ENCODE results near the gene AADACL3.
"Not testable (repeated sequence)": the region's sequence is repeated elsewhere in the genome, so short reads cannot be mapped to it uniquely, and the experiment has no call there.

Gene AADACL3

DNA sequence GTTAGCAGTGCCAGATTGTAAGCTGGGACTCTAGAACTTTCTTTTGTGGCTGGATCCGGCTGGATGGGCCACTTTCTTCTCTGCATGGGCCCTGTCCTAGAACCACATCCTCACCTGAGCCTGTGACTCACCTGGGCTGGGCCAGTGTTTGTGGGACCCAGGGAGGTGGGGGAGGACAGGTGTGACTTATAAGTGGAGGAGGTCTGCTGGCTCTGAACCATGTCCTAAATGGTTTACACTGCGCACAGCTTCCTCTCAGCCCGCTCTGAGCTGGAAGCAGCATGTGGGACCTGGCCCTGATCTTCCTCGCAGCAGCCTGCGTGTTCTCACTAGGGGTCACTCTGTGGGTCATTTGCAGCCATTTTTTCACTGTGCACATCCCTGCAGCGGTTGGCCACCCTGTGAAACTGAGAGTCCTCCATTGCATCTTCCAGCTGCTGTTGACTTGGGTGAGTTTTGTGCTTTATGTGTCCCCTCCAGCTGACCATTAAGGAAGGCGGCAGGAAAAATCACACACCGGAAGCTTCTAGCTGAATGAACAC lies at the start of gene AADACL3:
Gene AADACL3 (plus strand): TSS at position 215 of the 542 bp plus-strand sequence. CDS start 67 bp downstream, at position 282.
- Histone ChIP-seq H3K4me3 (ENCODE audit: low read length) (no peak within 1 kb of the TSS), H3K9me3 (ENCODE audit: low read length) (no peaks in the 10 kb centered on the region), H3K36me3 (ENCODE audit: insufficient read depth, low read length) (no peaks in the 10 kb centered on the region), H3K4me1 (ENCODE audit: insufficient read depth, low read length) (no peaks in the 10 kb centered on the region), H2AFZ (ENCODE audit: low read depth, low read length) (no peak within 1 kb of the TSS), H3K27me3 (ENCODE audit: insufficient read depth, low read length) (peaks cover 10% of the 10 kb centered on the region)

DNA sequence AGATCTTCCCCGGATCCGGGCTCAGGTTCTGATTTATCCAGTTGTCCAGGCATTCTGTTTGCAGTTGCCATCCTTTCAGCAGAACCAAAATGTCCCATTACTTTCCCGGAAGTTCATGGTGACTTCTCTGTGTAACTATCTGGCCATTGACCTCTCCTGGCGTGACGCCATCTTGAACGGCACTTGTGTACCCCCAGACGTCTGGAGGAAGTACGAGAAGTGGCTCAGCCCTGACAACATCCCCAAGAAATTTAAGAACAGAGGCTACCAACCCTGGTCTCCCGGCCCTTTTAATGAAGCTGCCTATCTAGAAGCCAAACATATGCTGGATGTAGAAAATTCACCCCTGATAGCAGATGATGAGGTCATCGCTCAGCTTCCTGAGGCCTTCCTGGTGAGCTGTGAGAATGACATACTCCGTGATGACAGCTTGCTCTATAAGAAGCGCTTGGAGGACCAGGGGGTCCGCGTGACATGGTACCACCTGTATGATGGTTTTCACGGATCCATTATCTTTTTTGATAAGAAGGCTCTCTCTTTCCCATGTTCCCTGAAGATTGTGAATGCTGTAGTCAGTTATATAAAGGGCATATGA lies 49.7 kb upstream of the AADACL3 start:
- Histone ChIP-seq H3K36me3 (ENCODE audit: insufficient read depth, low read length) (no peaks in the 10 kb centered on the region), H3K27me3 (ENCODE audit: insufficient read depth, low read length) (no peaks in the 10 kb centered on the region), H3K9me3 (ENCODE audit: low read length) (no peaks in the 10 kb centered on the region), H3K4me3 (ENCODE audit: low read length) (no peak overlapping the region), H2AFZ (ENCODE audit: low read depth, low read length) (no peak overlapping the region), H3K4me1 (ENCODE audit: insufficient read depth, low read length) (peaks cover 5% of the 10 kb centered on the region)

DNA sequence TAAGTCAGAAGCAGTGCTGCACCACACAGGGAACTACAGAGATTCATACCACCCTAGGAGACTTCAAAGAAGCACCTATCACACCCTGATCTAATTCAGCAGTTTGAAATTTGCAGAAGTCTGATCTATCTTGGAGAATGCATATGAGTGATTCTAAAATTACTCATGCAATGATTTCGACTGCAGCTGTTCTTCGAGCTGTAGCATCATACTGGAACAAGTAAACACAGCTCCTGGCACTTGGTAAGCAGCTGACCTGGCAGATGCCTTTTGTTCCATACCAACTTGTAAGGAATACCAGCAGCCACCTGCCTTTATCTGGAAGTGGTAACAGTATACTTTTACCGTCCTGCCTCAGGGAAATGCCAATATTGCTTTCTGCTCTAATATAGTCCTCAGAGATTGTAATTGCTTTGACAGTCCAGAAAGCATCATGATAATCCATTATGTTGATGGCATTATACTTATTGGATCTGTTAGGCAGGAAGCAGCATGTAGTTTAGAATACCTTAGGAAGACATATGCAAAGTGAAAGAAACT lies 46.3 kb upstream of the AADACL3 start:
- Histone ChIP-seq H3K27me3 (ENCODE audit: insufficient read depth, low read length) (no peaks in the 10 kb centered on the region), H3K36me3 (ENCODE audit: insufficient read depth, low read length) (no peaks in the 10 kb centered on the region), H3K4me3 (ENCODE audit: low read length) (no peak overlapping the region), H3K9me3 (ENCODE audit: low read length) (no peaks in the 10 kb centered on the region), H2AFZ (ENCODE audit: low read depth, low read length) (no peak overlapping the region), H3K4me1 (ENCODE audit: insufficient read depth, low read length) (peaks cover 5% of the 10 kb centered on the region)

- Histone ChIP-seq H3K4me3 (ENCODE audit: low read length) (no peak overlapping the region), H3K36me3 (ENCODE audit: insufficient read depth, low read length) (no peaks in the 10 kb centered on the region), H3K27me3 (ENCODE audit: insufficient read depth, low read length) (peaks cover 5% of the 10 kb centered on the region), H3K9me3 (ENCODE audit: low read length) (no peaks in the 10 kb centered on the region), H3K4me1 (ENCODE audit: insufficient read depth, low read length) (no peaks in the 10 kb centered on the region), H2AFZ (ENCODE audit: low read depth, low read length) (no peak overlapping the region)
Measured at GRCh38 chr1:12674358-12674757, 41.6 kb upstream of the AADACL3 start.

GRCh38 chr1:12676122-12676521 lies 39.8 kb upstream of the AADACL3 start:
- not testable (repeated sequence) for H2AFZ ChIP-seq (ENCODE audit: low read depth, low read length); H3K27me3 ChIP-seq (ENCODE audit: insufficient read depth, low read length); H3K36me3 ChIP-seq (ENCODE audit: insufficient read depth, low read length); H3K4me1 ChIP-seq (ENCODE audit: insufficient read depth, low read length); H3K9me3 ChIP-seq (ENCODE audit: low read length); H3K4me3 ChIP-seq (ENCODE audit: low read length)

- Histone ChIP-seq H3K36me3 (ENCODE audit: insufficient read depth, low read length) (no peaks in the 10 kb centered on the region), H3K4me3 (ENCODE audit: low read length) (no peak overlapping the region), H2AFZ (ENCODE audit: low read depth, low read length) (no peak overlapping the region), H3K9me3 (ENCODE audit: low read length) (no peaks in the 10 kb centered on the region), H3K4me1 (ENCODE audit: insufficient read depth, low read length) (no peaks in the 10 kb centered on the region), H3K27me3 (ENCODE audit: insufficient read depth, low read length) (peaks cover 5% of the 10 kb centered on the region)
Measured at GRCh38 chr1:12677565-12677964, 38.3 kb upstream of the AADACL3 start.

DNA sequence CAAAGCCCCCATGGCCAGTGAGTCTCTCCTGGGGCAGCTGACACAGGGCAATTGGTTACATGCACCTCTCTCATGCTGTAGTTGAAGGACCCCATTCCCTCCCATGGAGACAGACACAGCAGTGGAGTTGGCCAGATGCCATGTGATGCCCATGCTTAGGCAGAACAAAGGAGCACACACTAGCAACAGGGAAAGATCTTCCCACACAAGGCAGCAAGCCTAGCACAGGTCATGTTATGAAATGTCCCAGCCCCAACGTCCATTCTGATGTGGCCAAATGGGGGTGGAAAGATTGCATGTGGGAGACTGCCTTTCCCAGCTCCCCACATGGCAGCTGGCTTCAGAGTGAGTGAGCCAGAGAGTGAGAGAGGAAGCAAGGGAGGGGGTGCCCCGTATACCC lies 37.6 kb upstream of the AADACL3 start:
- Histone ChIP-seq H3K9me3 (ENCODE audit: low read length) (no peaks in the 10 kb centered on the region), H3K27me3 (ENCODE audit: insufficient read depth, low read length) (peaks cover 5% of the 10 kb centered on the region), H3K4me3 (ENCODE audit: low read length) (no peak overlapping the region), H2AFZ (ENCODE audit: low read depth, low read length) (no peak overlapping the region), H3K4me1 (ENCODE audit: insufficient read depth, low read length) (no peaks in the 10 kb centered on the region), H3K36me3 (ENCODE audit: insufficient read depth, low read length) (no peaks in the 10 kb centered on the region)

- no peaks in the 10 kb centered on the region for H3K36me3 ChIP-seq (ENCODE audit: insufficient read depth, low read length)
- H3K4me1 ChIP-seq (ENCODE audit: insufficient read depth, low read length), result no peaks in the 10 kb centered on the region
- no peak overlapping the region for H3K4me3 ChIP-seq (ENCODE audit: low read length)
- H3K9me3 ChIP-seq (ENCODE audit: low read length), result no peaks in the 10 kb centered on the region
- H3K27me3 ChIP-seq (ENCODE audit: insufficient read depth, low read length), result peaks cover 5% of the 10 kb centered on the region
- H2AFZ ChIP-seq (ENCODE audit: low read depth, low read length), result no peak overlapping the region
Measured at GRCh38 chr1:12678820-12679219, 37.1 kb upstream of the AADACL3 start.

DNA sequence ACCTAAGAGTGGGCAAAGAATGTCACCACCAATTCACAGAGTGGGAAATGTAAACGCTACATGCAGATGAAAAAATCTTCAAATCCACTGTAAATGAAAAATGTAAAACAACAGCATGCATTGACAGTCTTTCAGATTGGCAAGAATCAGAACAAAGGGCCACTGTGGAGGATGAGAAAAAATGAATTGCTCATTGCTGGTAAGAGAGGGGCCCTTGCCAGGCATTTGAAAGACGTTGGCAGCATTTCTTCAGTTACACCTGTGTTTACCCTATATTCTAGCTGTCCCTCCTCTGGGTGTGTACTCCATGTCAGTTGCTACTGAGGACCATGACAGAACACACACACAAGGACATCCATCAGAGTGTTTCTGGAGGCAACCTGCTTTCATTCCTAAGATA lies 25.8 kb upstream of the AADACL3 start:
- Histone ChIP-seq H3K4me1 (ENCODE audit: insufficient read depth, low read length) (no peaks in the 10 kb centered on the region), H3K27me3 (ENCODE audit: insufficient read depth, low read length) (no peaks in the 10 kb centered on the region), H2AFZ (ENCODE audit: low read depth, low read length) (no peak overlapping the region), H3K9me3 (ENCODE audit: low read length) (no peaks in the 10 kb centered on the region), H3K36me3 (ENCODE audit: insufficient read depth, low read length) (no peaks in the 10 kb centered on the region), H3K4me3 (ENCODE audit: low read length) (no peak overlapping the region)

DNA sequence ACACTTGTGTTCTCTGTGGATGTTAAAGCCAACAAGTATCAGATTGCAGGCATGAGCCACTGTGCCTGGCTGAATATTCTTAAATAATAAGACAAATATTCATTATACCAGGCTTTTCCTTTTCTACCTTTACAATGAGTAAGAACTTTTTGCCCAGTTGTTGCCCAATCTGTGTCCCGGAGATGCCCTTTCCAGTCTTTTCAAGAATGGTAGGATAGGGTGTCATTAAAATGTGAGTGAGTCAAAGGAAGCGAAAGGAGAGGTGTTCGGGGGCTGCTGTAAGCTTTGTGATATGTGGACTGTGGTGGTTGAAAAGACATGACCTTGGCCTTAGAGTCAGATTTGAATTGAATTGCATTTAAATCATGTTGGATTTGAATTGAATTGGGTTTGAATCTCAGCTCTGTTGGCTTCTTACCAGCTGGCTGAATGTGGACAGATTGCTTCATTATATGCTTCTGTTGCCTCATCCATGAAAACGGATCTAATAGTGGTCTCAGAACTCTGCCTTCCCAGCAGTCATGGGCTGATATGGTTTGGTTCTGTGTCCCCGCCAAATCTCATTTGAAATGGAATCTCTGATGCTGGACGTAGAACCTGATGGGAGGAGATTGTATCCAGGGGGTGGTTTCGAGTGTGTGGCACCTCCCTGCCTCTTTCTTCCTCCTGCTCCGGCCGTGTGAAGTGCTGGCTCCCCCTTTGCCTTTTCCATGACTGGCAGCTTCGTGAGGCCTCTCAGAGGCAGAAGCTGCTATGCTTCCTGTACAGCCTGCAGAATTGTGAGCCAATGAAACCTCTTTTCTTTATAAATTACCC lies 22.7 kb upstream of the AADACL3 start:
- H3K4me1 ChIP-seq (ENCODE audit: insufficient read depth, low read length), result no peaks in the 10 kb centered on the region
- no peaks in the 10 kb centered on the region for H3K36me3 ChIP-seq (ENCODE audit: insufficient read depth, low read length)
- H3K27me3 ChIP-seq (ENCODE audit: insufficient read depth, low read length), result peaks cover 2% of the 10 kb centered on the region
- H3K4me3 ChIP-seq (ENCODE audit: low read length), result no peak overlapping the region
- no peak overlapping the region for H2AFZ ChIP-seq (ENCODE audit: low read depth, low read length)
- no peaks in the 10 kb centered on the region for H3K9me3 ChIP-seq (ENCODE audit: low read length)

- no peaks in the 10 kb centered on the region for H3K9me3 ChIP-seq (ENCODE audit: low read length)
- H3K36me3 ChIP-seq (ENCODE audit: insufficient read depth, low read length), result no peaks in the 10 kb centered on the region
- H3K27me3 ChIP-seq (ENCODE audit: insufficient read depth, low read length), result peaks cover 2% of the 10 kb centered on the region
- H2AFZ ChIP-seq (ENCODE audit: low read depth, low read length), result no peak overlapping the region
- H3K4me1 ChIP-seq (ENCODE audit: insufficient read depth, low read length), result no peaks in the 10 kb centered on the region
- no peak overlapping the region for H3K4me3 ChIP-seq (ENCODE audit: low read length)
Measured at GRCh38 chr1:12696658-12697057, 19.3 kb upstream of the AADACL3 start.

DNA sequence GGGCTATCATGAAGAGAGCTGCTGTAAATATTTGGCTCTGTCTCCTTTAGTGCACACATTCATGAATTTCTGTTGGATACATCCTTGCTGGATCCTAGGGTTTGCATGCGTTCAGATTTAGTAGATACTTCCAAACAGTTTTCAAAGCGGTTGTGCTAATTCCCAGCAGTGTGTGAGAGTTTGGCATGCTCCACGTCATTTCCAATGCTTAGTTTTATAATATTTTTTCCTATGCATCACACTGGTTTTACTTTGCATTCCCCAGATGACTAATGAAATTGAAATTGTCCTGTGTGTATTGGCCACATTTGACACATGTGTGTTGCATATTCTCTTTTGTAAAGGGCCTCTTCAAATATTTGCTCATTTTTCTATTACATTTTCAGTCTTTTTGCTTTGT lies 18.5 kb upstream of the AADACL3 start:
- Histone ChIP-seq H2AFZ (ENCODE audit: low read depth, low read length) (no peak overlapping the region), H3K9me3 (ENCODE audit: low read length) (no peaks in the 10 kb centered on the region), H3K4me3 (ENCODE audit: low read length) (no peak overlapping the region), H3K36me3 (ENCODE audit: insufficient read depth, low read length) (no peaks in the 10 kb centered on the region), H3K27me3 (ENCODE audit: insufficient read depth, low read length) (peaks cover 2% of the 10 kb centered on the region), H3K4me1 (ENCODE audit: insufficient read depth, low read length) (no peaks in the 10 kb centered on the region)

DNA sequence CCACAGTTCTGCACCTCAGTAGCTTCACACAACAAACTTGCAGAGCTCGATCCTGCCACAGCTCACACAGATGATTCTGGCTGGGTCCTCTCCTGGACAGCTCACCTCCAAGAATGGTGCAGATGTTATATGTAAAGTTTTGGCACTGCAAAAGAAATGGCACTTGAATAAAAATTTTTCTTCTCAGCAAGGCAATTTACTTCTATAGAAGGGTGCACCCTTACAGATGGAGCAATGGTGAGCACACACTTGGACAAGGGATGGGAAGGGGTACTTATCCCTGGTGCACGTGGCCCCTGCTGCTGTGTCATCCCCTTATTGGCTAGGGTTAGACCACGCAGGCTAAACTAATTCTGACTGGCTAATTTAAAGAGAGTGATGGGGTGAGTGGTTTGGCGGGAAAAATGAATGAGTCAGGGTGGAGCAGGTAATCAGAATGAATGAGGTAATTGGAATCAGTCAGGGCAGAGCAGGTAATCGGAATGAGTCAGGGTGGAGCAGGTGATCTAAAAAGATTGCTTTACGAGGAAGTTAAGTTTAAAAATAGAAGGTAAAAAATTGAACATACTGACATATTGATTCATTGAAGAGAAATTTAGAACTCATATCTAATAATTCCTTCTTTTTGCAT lies 12.0 kb upstream of the AADACL3 start:
- Histone ChIP-seq H2AFZ (ENCODE audit: low read depth, low read length) (no peak overlapping the region), H3K4me3 (ENCODE audit: low read length) (no peak overlapping the region)

More for the DNA sequence above, 12.0 kb upstream of the AADACL3 start:
- no peaks in the 10 kb centered on the region for H3K27me3 ChIP-seq (ENCODE audit: insufficient read depth, low read length)
- H3K9me3 ChIP-seq (ENCODE audit: low read length), result no peaks in the 10 kb centered on the region
- H3K36me3 ChIP-seq (ENCODE audit: insufficient read depth, low read length), result no peaks in the 10 kb centered on the region
- H3K4me1 ChIP-seq (ENCODE audit: insufficient read depth, low read length), result no peaks in the 10 kb centered on the region
